K562 (cell line): ENCODE data around the gene MMS22L. TPM values are rescaled to one million over a fixed set of nuclear protein-coding genes. Genes with fewer than 3 reads are reported as not detected.

Source experiments
- BMI1 ChIP-seq: fragments of 150-350 bp; IDR thresholded peaks from 2 replicates; pipeline ENCODE4 v1.6.1; 2014; ENCODE audit warnings: low read length
- BRD4 ChIP-seq: fragments of 200-600 bp; sonication (generic); IDR thresholded peaks from 2 replicates; pipeline ENCODE4 v1.6.1; 2017; ENCODE audit warnings: inconsistent platforms
- ESRRA ChIP-seq: fragments of 450-650 bp; IDR thresholded peaks from 2 replicates; pipeline ENCODE4 v1.6.1; 2014; ENCODE audit warnings: low read depth, mild to moderate bottlenecking, moderate library complexity, borderline replicate concordance
- HCFC1 ChIP-seq: IDR thresholded peaks from 2 replicates; pipeline ENCODE4 v1.6.1; 2012; ENCODE audit warnings: low read depth, low read length, improper control_type of control experiment
- HNRNPH1 ChIP-seq: fragments of 200-400 bp; formaldehyde crosslinking; optimal IDR thresholded peaks from 2 replicates; pipeline ENCODE3; 2017; ENCODE audit warnings: low read depth, mild to moderate bottlenecking, low read length, moderate library complexity
- LARP7 ChIP-seq: fragments of 450-650 bp; IDR thresholded peaks from 2 replicates; pipeline ENCODE4 v1.6.1; 2016
- MXI1 ChIP-seq: IDR thresholded peaks from 2 replicates; pipeline ENCODE4 v1.6.1; 2011; ENCODE audit warnings: low read depth, mild to moderate bottlenecking, improper control_type of control experiment, low read length
- NFIX ChIP-seq: fragments of 250-450 bp; sonication (Bioruptor Pico); IDR thresholded peaks from 2 replicates; pipeline ENCODE4 v1.4.0; 2020; ENCODE audit warnings: low read depth, mild to moderate bottlenecking, moderate library complexity
- NR2C2 ChIP-seq, 2 experiments: fragments of 200-800 bp in 1 of 2; sonication (Bioruptor generic) in 1 of 2; sonication (generic) in 1 of 2; formaldehyde crosslinking in 1 of 2; IDR thresholded peaks; 2 replicates each; pipeline versions ENCODE4 v1.6.1 to v1.8.0; 2016 to 2022; ENCODE audit warnings: mild to moderate bottlenecking in 1 of 2, missing compliant biosample characterization in 1 of 2, missing genetic modification characterization in 1 of 2, missing genetic modification reagents in 1 of 2
- NR2F6 ChIP-seq: fragments of 450-650 bp; formaldehyde crosslinking; IDR thresholded peaks from 2 replicates; pipeline ENCODE4 v1.4.0; 2020; ENCODE audit warnings: mild to moderate bottlenecking
- PHF20 ChIP-seq: fragments of 450-650 bp; IDR thresholded peaks from 2 replicates; pipeline ENCODE4 v1.6.1; 2018; ENCODE audit not compliant: partially characterized antibody
- RAD51 ChIP-seq: fragments of 450-650 bp; IDR thresholded peaks from 2 replicates; pipeline ENCODE4 v1.7.1; 2016; ENCODE audit warnings: low read depth, mild to moderate bottlenecking, borderline replicate concordance
- RBM14 ChIP-seq: fragments of 200-400 bp; formaldehyde crosslinking; IDR thresholded peaks from 2 replicates; pipeline ENCODE4 v1.6.1; 2018; ENCODE audit warnings: low read depth, mild to moderate bottlenecking, low read length, moderate library complexity, borderline replicate concordance; ENCODE audit not compliant: insufficient read depth
- RFX1 ChIP-seq: fragments of 450-650 bp; IDR thresholded peaks from 2 replicates; pipeline ENCODE4 v1.6.1; 2016; ENCODE audit warnings: mild to moderate bottlenecking, moderate library complexity
- SIN3A ChIP-seq, 2 experiments: fragments of 150-350 bp in 1 of 2; IDR thresholded peaks; 2 replicates each; pipeline ENCODE4 v1.6.1; 2011 to 2016; ENCODE audit warnings: borderline replicate concordance in 2 of 2, low read depth in 2 of 2, low read length in 2 of 2, mild to moderate bottlenecking in 2 of 2, moderate library complexity in 2 of 2; ENCODE audit not compliant: control insufficient read depth in 1 of 2
- ZBTB1 ChIP-seq: sonication (generic); formaldehyde crosslinking; IDR thresholded peaks from 2 replicates; pipeline ENCODE4 v1.8.1; 2023; ENCODE audit warnings: missing genetic modification reagents, low read depth, mild to moderate bottlenecking, borderline replicate concordance
- ZBTB17 ChIP-seq: fragments of 450-650 bp; formaldehyde crosslinking; IDR thresholded peaks from 2 replicates; pipeline ENCODE4 v1.4.0; 2020; ENCODE audit warnings: mild to moderate bottlenecking
- ZFX ChIP-seq: sonication (generic); formaldehyde crosslinking; IDR thresholded peaks from 2 replicates; pipeline ENCODE4 v1.8.0; 2022; ENCODE audit warnings: mild to moderate bottlenecking, missing genetic modification reagents, moderate library complexity
- ZNF239 ChIP-seq: fragments of 250-450 bp; sonication (Bioruptor Pico); IDR thresholded peaks from 2 replicates; pipeline ENCODE4 v1.4.0; 2020; ENCODE audit warnings: mild to moderate bottlenecking
- ZNF274 ChIP-seq: IDR thresholded peaks from 2 replicates; pipeline ENCODE4 v1.6.1; 2011; ENCODE audit warnings: low read depth, mild to moderate bottlenecking, low read length, moderate library complexity, borderline replicate concordance
- ZNF347 ChIP-seq: fragments of 450-650 bp; formaldehyde crosslinking; IDR thresholded peaks from 2 replicates; pipeline ENCODE4 v1.4.0; 2020; ENCODE audit warnings: low read depth, mild to moderate bottlenecking, moderate library complexity
- ZNF766 ChIP-seq: fragments of 200-800 bp; sonication (Bioruptor generic); conservative IDR thresholded peaks from 2 replicates; pipeline ENCODE4 v1.6.1; 2016; ENCODE audit warnings: missing genetic modification characterization, missing compliant biosample characterization
- ZNF780A ChIP-seq: fragments of 250-450 bp; sonication (Bioruptor Pico); IDR thresholded peaks from 2 replicates; pipeline ENCODE4 v1.5.0; 2021; ENCODE audit warnings: mild to moderate bottlenecking
- polyA plus RNA-seq, 8 experiments: library from polyadenylated mRNA; depleted of rRNA in 4 of 8; stranded (reverse) in 5 of 8; unstranded in 3 of 8; fragments of >200 nt; fragmentation: Nextera tagmentation in 2 of 8; fragmentation: Illumina TruSeq in 1 of 8; extraction: Ambion mirVana in 2 of 8; extraction: Trizol in 1 of 8; gene quantifications; 2 replicates each; pipeline versions ENCODE4 v1.2.1 to v1.2.3, GENCODE V29; 2011 to 2014; ENCODE audit warnings: inconsistent platforms in 1 of 8, missing spikeins in 1 of 8
- total RNA-seq, 7 experiments: library from RNA; depleted of rRNA in 6 of 7; stranded (reverse); fragments of >200 nt in 6 of 7; fragmentation: Illumina TruSeq in 2 of 7; extraction: Trizol in 2 of 7; gene quantifications; 2 replicates each; pipeline versions ENCODE4 v1.2.1 to v1.2.3, GENCODE V29; 2011 to 2021; ENCODE audit warnings: low replicate concordance in 1 of 7
- TF ChIP-seq, protein P1 (sequence below): fragments of 450-650 bp; IDR thresholded peaks from 2 replicates; pipeline ENCODE4 v1.6.1; 2016; ENCODE audit warnings: borderline replicate concordance
- TF ChIP-seq, protein P2 (sequence below): fragments of 200-800 bp; sonication (Bioruptor generic); IDR thresholded peaks from 2 replicates; pipeline ENCODE4 v1.6.1; 2017; ENCODE audit warnings: missing genetic modification characterization, missing compliant biosample characterization

The MMS22L gene
- total and polyA plus RNA-seq, 9 of the 15 experiments (the other 6 are each of a cell fraction or from before 2014, with no cell fraction given) = 13.0 to 59.5 (median 26.9) TPM

DNA sequence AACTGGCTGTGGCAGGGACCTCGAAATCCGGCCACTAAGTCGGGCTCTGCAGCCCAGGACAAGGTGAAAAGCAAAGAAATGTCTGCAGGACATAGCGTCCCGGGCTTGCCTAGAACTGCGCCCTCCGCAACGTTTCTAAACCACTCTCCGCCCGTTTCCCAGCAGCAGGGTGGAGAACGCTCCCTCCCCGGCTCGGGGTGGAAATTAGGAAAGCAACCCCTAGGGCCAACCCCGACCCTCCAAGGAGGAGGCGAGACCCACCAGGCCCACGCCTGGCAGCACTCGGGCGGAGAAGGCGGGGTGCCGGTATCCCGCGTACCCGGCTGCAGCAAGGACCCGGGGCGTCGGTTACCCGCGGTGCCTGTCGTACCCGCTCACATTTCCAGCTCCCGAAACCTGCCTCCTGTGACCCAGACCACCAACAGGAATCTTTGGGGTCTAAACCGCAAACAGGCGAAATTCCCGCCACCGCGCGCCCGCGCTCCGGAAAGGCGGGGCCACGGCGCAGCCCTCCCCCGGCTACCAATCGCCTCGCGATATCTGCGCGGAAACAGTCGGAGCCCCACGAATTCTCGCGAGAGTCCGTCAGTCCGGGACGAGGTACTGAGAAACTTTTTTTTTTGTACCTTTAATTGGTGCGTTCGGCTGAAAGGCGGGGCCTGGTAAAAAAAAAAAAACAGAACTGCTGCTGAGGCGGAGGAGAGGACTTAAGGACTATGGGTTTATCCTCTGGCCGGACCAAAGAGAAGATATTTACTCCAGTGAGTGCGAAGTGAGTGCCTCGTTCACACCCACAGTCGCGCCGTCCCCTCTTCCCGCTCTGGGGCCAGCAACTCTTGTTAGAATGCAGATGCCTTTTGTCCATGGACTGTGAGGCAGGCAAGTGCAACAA, at the start of gene MMS22L (continued):
- TF ChIP-seq NR2C2 (CRISPR knock-in tag; IDR thresholded peaks at IDR 0.05) (no peak), NR2C2 (tag; IDR thresholded peaks at IDR 0.05) (no peak), MXI1 (peak; percentile 48; the same call in 1 of the 2 replicates), RBM14 (no peak), ZNF766 (no peak), NFIX (CRISPR knock-in tag) (no peak), BRD4 (no peak), RFX1 (no peak), ZBTB17 (CRISPR knock-in tag) (no peak), ZFX (CRISPR knock-in tag) (peak; percentile 81), SIN3A (IDR thresholded peaks at IDR 0.05; ENCODE audit: borderline replicate concordance in 2 of 2, control insufficient read depth in 1 of 2, low read depth in 2 of 2, low read length in 2 of 2) (peak; percentile 57; a peak in 1 of 4 replicates), ZNF239 (no peak), LARP7 (no peak), HCFC1 (no peak), BMI1 (no peak), HNRNPH1 (no peak), ZNF347 (CRISPR knock-in tag) (no peak), ZNF274 (no peak), RAD51 (no peak), ESRRA (peak; percentile 80; the same call in 1 of the 2 replicates), ZNF780A (CRISPR knock-in tag) (no peak), NR2F6 (CRISPR knock-in tag) (no peak), PHF20 (peak; percentile 75), ZBTB1 (peak; percentile 20; the same call in 1 of the 2 replicates)
- TF ChIP-seq, protein P1, sequence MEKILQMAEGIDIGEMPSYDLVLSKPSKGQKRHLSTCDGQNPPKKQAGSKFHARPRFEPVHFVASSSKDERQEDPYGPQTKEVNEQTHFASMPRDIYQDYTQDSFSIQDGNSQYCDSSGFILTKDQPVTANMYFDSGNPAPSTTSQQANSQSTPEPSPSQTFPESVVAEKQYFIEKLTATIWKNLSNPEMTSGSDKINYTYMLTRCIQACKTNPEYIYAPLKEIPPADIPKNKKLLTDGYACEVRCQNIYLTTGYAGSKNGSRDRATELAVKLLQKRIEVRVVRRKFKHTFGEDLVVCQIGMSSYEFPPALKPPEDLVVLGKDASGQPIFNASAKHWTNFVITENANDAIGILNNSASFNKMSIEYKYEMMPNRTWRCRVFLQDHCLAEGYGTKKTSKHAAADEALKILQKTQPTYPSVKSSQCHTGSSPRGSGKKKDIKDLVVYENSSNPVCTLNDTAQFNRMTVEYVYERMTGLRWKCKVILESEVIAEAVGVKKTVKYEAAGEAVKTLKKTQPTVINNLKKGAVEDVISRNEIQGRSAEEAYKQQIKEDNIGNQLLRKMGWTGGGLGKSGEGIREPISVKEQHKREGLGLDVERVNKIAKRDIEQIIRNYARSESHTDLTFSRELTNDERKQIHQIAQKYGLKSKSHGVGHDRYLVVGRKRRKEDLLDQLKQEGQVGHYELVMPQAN = no peak; the same call in 1 of the 2 replicates
- TF ChIP-seq, protein P2, sequence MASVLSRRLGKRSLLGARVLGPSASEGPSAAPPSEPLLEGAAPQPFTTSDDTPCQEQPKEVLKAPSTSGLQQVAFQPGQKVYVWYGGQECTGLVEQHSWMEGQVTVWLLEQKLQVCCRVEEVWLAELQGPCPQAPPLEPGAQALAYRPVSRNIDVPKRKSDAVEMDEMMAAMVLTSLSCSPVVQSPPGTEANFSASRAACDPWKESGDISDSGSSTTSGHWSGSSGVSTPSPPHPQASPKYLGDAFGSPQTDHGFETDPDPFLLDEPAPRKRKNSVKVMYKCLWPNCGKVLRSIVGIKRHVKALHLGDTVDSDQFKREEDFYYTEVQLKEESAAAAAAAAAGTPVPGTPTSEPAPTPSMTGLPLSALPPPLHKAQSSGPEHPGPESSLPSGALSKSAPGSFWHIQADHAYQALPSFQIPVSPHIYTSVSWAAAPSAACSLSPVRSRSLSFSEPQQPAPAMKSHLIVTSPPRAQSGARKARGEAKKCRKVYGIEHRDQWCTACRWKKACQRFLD (CRISPR knock-in tag) = no peak
